Esophagus mucosa (tissue), 1 donor: ENCODE measurements around the gene FKBP5. TPM values are rescaled to one million over a fixed set of nuclear protein-coding genes. Genes with fewer than 3 reads are reported as not detected.
"Not testable (repeated sequence)": the region's sequence is repeated elsewhere in the genome, so short reads cannot be mapped to it uniquely, and the experiment has no call there.

ENCODE experiments used
- ATAC-seq: fragments of 200-7000 bp; cut with Tn5 transposase; one replicate; pipeline ENCODE4 v1.9.1; 2020
- total RNA-seq: library from RNA; stranded (reverse); gene quantifications from one replicate; pipeline ENCODE4 v1.2.4, GENCODE V29; 2023
- donor health status: DM: yes; HTN: yes; CAD: no.

FKBP5 gene
- total RNA-seq, 1 donor from 2014 or later = 65.5 TPM

DNA sequence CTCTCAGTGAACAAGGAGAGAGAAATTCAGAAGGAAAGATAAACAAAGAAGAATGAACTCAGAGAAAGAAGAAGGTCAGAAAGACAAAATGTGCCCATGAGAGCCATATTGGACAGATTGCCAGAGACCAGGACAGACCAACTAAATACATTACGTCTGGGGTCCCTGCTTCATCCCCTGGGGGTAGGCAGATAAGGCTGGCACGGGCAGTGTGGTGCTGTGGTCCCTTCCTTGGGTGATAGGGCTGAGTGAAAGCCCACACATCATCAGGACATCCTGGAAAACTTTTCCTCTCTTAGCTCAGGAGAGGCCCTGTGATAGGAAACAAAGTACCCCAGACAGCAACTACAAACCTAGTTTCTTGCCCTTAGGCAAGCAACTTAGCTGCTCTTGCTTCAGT is 34.9 kb upstream of the FKBP5 start:
- ATAC-seq = no peak

DNA sequence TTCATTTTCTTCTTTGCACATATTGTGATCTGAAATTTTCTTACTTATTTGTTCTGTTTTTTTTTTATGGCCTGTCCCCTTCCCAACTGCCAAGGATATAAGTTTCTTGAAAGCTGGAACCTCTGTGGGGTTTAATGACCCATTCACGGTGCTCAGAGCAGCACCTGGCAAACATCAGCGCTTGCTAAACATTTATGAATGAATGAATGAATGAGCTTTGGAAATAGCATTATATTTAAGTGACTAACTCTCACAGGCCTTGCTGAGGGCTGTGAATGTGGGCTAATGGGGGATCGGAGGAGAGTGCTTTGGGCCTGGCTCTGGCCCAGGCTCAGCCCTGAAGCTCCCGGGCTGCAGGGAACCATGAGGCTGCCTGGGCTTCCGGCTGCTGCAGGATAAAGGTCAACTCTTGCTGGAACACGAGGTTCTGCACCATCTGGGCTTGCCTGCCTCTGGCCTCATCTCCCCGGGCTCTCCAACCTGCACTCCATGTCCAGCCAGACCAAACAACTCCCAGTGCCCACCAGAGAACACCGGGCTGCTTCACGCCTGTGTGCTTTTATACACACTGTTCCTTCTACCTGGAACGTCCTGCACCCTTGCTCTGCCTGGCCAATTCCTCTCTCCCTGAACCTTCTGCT is 33.5 kb upstream of the FKBP5 start:
- no peak for ATAC-seq

DNA sequence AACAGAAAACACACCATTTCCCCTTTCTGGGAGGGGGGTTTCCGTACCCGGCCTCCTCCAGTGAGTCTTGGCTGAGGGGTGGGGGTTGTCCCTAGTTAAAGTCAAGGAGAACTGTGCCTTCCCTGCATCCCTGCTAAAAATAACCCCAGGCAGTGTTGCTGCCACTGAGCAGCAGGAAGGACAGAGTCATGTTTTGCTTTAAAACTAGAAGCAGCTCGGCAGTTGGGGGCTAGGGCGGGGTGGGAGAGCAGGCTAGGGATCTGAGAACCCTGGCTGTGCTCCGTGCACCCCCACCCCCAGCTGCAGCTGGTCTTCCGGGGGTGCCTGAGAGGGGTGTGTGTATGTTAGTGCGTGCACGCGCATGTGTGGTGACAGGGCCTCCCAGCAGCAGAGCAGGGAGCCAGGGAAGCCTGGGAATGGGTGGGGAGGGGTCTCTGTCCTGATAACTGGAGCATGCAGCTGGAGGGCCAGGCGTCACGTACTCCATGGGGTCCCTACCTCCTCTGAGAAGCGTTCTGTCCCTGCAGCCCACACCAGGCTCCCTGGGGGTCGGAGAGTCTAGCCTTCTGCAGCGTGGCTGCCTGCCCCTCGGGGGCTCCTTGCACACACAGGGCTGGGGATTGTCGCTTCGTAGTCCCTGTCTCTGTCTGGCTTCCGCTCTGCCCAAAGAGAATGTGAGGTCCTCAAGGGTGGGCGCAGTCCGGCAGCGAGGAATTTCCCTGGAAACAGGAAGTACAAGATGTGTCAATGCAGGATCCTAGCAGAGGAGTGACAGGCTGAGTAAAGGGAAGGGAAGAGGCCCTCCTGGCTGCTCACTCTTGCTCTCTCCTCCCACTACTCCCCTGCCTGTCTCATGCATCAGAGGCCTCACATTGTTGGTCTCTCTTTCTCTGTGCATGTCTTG is 31.4 kb upstream of the FKBP5 start:
- peak; percentile 22 for ATAC-seq

DNA sequence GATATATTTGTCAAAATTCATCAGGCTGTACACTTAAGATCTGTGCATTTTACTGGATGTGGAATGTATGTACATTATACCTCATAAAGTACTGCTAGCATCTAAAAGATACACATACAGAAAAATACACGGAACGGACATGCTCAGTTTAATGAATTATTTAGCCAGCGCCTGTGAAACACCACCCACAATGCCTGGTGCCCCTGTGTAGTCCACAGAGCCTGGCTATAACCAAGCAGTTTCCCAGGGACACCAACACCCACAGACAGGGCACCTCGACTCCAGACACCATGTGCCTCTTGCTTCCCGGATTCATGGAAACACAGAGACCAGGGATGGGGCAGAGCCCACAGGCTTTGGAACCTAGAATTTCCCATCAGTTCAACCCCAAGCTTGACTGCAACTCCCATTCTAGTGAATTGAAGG is 30.7 kb upstream of the FKBP5 start:
- no peak for ATAC-seq

DNA sequence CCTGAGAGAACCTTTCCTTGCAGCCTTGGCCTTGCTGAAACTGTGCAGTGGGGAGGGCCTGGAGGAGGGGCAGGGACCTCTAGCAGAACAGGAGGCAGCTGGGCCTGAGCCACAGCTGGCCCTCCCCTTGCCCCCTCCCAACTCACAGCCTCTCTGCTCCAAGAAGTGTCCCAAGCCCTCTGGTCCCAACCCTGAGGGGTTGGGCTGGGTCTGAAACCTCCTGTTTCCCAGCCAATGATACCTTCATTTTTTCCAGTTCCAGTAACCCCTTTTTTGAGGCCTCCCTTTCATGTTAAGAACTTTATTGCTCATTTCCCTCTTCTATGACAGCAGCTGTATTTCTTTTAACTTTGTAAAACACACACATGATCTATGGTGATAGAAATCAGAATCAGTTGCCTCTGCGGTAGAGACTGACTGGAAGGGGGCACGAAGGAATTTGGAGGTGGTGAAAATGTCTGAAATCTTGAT is 30.2 kb upstream of the FKBP5 start:
- no peak for ATAC-seq

DNA sequence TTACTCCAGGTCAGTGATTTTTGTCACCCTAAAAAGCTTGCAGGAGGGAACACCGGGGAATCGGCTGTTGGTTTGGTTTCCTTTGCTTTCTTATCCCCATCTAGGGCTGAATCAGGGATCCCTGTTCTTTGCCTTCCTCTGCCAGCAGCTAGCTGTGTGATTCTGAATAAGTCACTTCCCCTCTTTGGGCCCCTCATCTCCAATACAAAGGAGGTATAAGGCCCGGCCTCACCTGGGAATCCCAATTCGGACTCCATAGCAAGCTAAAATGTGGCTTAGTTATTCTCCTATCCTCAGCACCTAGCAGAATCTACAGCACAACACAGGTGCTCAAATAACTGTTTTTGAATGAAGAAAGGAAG is 29.6 kb upstream of the FKBP5 start:
- ATAC-seq = no peak

DNA sequence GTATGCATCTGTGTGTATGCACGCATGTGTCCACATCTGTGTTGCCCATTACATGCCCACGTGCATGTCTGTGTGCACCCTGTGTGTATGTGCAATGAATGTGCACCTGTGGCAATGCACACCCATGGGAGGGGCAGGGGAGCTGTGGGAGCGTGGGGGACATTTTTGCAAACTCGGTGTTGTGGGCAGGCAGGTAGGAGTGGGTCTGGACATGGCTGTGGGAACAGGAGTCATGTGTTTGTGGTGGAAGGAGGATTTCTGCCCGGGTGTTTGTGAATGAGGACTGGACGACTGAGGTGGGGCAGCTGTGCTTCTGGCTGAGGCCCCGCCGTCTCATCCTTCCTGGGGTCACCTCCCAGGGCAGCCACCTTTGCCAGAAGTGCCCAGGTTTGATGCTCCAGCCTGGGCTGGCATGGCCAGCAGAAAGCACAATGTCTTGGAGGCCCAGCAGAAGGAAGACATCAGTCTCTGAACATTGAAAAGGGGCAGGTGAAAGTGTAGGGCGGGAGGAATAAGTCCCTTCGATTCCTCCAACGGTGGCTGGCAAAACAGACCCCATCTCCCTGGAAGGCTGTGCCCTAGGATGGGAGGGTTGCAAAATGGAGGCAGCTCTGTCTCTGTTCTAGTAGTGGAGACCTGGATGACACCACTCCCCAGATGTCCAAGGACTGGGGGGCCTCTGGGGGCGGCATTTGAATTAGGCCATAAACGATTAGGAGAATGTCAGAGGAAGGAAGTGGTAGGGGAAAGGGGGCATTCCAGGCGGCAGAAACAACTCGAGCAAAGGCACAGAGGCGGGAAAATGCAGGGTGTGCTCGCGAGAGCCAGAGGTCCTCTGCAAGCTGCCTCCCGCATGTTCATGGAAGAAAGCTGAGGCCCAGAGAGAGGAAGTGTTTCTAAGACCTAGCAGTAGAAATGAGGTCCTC is 29.0 kb upstream of the FKBP5 start:
- ATAC-seq = no peak

DNA sequence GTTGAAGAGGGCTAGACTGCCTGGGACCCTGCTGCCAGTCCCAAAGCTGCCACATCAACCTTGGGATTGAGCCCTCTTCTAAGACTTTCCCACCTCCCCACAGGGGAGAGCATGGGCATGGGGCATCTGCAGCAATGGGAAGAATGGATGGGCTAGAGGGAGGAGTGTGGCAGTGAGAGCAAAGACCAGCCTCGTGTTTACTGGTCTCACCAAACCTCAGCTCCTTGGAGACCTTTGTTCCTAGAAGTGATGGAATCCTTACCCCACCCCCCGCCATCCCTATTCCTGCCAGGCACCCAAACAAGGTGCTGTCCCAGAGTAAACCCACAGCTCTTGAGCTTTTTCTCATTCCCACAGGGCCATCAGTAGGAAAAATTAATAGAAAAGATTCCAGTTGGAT is 28.1 kb upstream of the FKBP5 start:
- ATAC-seq = no peak

DNA sequence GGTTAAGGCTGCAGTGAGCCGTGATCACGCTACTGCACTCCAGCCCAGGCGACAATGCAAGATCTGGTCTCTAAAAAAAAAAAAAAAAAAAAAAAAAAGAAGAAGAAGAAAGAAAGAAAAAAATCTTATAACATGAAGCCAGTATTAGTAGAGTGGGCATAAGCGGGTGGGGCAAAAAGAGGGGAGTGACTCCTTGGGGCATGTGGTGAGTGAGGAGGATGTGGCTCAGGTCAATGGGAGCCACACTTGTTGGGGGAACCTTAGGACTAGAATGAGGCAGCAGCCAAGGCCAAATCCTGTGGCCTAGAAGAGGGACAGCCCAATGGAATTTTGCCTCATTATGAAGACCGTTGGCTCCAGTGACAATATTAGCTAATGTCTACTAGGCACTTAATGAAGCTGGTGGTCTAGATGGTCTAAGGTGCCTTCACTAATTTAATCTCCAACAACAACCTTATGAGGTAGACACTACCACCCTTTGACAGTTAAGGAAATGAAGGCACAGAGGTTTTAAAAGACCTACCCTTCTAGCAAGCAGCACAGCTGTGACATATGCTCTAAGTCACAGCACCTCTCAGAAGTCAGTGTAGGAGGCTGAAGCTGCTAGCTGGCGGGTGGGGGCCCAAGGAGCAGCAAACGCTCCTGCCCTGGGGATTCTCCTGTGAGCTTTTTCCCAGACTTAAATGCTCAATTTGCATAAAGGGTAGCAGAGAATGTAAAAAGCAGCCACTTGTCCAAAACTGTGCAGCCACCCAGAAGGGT is 24.5 kb upstream of the FKBP5 start:
- no peak for ATAC-seq

DNA sequence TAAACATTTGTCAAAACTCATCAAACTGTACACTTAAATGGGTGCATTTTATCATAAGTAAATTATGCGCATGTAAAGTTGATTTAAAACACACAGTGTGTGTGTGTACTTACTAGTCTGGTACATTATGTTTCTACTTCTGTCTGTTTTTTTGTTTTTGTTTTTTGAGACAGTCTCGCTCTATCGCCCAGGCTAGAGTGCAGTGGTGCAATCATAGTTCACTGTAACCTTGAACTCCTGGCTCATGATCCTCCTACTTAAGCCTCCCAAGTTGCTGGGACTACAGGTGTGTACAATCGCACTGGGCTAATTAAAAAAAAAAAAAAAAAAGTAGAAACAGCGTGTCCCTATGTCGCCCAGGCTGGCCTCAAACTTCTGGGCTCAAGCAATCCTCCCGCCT is 23.0 kb upstream of the FKBP5 start:
- no peak for ATAC-seq

DNA sequence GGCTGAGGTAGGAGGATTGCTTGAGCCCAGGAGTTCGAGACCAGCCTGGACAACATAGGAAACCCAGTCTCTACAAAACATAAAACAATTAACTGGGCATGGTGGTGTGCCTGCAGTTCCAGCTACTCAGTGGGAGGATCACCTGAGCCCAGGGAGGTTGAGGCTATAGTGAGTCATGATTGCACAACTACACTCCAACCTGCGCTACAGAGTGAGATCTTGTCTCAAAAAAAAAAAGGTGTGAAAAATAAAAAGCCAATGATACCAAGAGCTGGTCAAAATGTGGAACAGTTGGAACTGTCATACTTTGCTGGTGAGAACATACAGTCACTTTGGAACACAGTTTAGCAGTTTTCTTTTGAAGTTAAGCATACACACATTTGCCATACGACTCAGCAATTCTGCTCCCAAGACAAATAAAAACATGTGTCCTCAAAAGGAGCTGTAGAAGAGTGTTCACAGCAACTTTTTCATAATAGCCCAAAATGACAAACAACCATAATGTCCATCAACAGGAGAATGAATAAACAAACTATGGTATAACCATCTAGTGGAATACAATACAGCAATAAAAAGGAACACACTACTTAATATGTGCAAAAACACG is 21.6 kb upstream of the FKBP5 start:
- peak; percentile 96 for ATAC-seq

DNA sequence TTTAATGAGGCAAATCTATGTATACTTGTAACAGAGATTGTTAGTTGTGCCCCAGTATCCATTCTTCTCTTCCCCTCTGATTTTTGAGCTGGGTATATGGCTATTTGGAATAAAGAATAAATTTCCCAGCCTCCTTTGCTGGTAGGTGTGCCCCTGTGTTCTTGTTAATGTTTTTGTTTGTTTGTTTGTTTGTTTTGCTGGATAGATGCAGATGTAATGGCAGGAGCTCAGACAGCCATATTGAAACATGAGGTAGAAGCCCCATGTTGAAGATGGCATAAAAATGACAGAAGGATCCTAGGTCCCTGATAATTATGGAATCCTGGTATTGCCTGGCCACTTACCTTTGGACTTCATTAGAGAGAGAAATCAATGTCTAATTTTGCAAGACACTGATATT is 19.9 kb upstream of the FKBP5 start:
- no peak for ATAC-seq

DNA sequence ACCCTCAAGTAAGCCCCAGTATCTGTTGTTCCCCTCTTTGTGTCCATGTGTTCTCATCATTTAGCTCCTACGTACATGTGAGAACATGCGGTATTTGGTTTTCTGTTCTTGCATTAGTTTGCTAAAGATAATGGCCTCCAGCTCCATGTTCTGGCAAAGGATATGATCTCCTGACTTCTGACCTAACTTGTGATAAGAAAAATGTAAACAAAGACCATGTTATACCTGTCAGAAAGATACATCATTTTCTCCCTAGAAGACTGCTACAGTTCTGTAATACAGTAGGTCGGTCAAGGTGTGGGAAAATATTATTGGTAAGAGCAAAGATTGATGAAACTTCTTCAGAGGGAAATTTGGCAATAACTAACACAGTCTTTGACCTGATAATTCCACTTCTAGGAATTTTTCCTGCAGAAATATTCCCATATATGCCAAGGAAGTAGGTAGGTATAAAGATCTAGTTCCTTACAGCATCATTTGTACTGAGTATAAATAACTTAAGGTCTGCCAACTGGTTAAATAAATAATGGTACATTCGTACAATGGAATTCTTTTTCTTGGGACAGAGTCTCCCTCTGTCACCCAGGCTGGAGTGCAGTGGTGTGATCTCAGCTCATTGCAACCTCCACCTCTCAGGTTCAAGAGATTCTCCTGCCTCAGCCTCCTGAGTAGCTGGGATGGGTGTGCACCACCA is 19.1 kb upstream of the FKBP5 start:
- ATAC-seq = no peak

DNA sequence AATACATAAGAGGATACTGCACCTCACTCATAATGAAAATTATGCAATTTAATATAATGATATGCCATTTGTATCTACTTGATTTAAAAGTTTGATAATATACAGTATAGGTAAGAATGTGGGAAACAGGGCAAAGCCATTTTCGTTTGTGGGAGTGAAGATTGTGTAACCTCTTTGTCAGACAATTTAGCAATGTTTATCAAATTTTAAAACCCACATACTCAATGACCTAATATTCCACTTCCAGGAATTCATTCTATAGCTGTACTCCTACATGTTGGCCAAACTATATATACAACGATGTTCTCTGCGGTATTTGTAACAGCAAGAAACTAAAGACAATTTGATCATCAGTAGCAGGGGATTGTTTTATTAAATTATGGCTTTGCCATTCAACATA is 17.8 kb upstream of the FKBP5 start:
- no peak for ATAC-seq

DNA sequence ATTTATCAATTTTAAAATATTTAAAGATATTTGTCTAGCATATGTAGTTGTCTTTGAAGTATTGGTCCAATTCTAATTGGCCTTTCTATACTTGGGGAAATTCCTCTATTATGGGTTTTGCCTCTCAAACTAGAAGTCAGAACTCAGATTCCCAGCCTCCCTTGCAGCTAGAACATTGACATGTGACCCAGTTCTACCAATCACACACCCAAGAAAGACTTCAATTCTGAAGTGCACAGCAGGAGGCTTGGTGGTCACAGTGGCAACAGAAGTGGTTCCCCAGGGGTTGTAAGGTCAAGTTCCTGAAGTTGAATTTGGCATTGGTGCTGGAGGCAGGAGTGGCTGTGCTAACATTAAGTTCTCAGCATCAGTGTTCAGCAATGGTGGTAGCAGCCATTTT is 14.8 kb upstream of the FKBP5 start:
- ATAC-seq = no peak

DNA sequence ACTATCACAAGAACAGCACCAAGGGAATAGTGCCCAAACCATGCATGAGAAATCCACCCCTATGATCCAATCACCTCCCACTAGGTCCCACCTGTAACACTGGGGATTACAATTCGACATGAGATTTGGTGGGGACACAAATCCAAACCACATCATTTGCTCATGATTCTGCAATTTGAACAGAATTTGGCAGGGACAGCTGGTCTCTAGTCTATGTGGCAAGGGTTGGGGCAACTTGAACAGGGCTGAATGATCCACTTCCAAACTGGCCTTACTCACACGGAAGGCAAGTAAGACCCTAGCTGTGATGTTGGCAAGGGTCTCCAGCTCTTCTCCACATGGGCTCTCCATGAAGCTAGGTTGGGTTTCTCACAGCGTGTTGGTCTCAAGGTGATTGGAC is 10.1 kb upstream of the FKBP5 start:
- no peak for ATAC-seq

DNA sequence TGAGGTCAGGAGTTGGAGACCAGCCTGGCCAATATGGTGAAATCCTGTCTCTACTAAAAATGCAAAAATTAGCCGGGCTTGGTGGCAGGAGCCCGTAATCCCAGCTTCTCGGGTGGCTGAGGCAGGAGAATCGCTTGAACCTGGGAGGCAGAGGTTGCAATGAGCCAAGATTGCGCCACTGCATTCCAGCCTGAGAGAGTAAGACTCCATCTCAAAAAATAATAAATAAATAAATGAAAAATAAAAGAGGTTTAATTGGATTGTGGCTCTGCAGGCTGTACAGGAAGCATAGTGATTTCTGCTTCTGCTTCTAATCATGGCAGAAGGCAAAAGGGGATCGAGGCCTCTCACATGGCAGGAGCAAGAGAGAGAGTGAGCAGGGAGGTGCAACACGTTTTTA is 9.7 kb upstream of the FKBP5 start:
- ATAC-seq = not testable (repeated sequence)

DNA sequence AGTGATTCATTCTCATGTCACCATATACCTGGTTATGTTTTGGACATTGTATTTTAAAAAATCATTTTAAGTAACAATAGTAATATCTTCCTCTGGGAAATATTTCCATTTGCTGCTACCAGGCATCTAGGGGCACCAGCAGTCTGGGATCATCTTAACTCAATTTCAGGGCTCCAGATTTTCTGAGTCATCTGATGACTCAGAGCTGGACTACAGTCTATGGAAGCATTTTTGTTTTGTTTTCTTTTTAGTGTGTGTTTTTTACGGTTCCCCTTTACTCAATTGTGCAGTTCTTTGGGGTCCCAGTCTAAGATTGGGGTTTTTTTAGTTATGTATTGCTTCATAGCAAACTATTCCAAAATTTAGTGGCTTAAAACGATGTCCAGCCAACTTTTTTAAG is 5.7 kb upstream of the FKBP5 start:
- no peak for ATAC-seq

DNA sequence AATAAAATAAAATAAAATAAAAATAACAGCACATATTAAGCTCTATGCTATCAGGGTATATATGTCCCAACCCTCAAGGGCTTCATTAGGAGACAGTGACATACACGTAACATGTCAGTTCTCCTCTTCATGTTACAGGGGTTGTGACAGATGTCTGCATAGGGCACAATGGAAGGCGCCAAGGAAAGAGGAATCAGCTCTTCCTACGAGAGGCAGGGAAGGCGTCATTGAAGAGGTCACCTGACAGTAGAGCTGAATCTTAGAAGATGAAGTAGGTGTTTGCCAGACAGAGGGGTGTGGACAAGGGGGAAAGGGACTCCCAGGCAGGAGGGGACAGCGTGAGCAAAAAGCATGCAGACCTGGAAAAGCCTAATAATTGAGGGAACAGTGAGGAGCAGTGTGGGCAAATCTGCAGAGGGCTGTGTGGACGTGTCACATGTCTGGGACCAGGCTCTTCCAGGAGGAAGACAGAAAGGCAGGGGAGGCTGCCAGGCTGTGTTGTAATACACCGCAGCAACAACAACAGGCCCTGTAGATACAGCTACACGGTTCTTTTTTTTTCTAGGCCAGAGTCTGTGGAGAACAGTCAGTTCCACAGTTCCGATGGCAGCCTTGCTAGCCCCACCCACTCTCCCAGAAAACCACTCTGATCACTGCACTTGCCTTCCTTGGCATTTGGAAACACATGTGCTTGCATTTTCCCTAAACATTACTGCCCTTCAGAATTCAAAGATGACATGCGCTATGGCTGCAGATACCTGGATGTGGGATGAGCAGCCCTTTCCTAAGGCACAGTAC is 2.5 kb upstream of the FKBP5 start:
- ATAC-seq = peak; percentile 30

DNA sequence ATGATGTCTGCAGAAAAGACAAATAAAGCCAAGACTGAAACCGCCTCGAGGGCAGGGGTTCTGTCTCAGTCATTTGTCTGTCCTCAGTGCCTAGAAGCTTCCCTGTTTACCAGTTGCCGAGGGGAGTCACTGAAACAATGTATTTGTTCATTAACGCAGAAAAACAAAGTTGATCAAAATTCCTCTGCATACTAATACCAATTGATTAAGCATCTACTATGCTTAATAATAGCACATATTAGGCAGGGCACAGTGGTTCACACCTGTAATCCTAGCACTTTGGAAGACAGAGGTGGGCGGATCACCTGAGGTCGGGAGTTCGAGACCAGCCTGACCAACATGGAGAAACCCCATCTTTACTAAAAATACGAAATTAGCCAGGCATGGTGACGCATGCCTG is 1.8 kb upstream of the FKBP5 start:
- ATAC-seq = no peak
